Body of pancreas (tissue), 4 donors: ENCODE results near the gene RELA.
A peak's percentile ranks its signal among the peaks of the same experiment; 100 is the strongest.

Experiments used
- POLR2A ChIP-seq, 3 donors: fragments of 450-650 bp; IDR thresholded peaks; one replicate each; pipeline ENCODE4 v1.6.1; 2016; ENCODE audit warnings: antibody characterized with exemption in 3 of 3, mild to moderate bottlenecking in 2 of 3
- TF ChIP-seq, protein P1 (sequence below), 7 experiments: fragments of 450-650 bp in 4 of 7; fragments of 200-600 bp in 3 of 7; sonication (generic) in 3 of 7; IDR thresholded peaks; one replicate each; pipeline ENCODE4 v1.5.1; 2016 to 2019; ENCODE audit warnings: antibody characterized with exemption in 7 of 7

DNA sequence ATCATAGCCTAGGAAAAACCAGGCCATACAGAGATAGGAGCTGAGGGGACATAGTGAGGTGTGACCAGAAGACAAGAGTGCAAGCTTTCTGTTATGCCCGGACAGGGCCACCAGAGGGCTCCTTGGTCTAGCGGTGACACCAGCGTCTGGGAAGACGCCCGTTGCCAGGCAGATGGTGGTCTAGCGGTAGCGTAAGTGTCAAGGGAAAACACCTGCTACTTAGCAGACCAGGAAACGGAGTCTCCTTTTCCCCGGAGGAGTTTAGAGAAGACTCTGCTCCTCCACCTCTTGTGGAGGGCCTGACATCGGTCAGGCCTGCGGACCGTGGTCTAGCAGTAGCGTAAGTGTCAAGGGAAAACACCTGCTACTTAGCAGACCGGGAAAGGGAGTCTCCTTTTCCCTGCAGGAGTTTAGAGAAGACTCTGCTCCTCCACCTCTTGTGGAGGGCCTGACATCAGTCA lies 43.6 kb upstream of the RELA start:
- peak in 2 of 3 donors; percentile 17 to 19 for TF ChIP-seq POLR2A (IDR thresholded peaks at IDR 0.05)
- TF ChIP-seq, protein P1, sequence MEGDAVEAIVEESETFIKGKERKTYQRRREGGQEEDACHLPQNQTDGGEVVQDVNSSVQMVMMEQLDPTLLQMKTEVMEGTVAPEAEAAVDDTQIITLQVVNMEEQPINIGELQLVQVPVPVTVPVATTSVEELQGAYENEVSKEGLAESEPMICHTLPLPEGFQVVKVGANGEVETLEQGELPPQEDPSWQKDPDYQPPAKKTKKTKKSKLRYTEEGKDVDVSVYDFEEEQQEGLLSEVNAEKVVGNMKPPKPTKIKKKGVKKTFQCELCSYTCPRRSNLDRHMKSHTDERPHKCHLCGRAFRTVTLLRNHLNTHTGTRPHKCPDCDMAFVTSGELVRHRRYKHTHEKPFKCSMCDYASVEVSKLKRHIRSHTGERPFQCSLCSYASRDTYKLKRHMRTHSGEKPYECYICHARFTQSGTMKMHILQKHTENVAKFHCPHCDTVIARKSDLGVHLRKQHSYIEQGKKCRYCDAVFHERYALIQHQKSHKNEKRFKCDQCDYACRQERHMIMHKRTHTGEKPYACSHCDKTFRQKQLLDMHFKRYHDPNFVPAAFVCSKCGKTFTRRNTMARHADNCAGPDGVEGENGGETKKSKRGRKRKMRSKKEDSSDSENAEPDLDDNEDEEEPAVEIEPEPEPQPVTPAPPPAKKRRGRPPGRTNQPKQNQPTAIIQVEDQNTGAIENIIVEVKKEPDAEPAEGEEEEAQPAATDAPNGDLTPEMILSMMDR (IDR thresholded peaks at IDR 0.05): peak; percentile 47 to 86 (median 72)
